ENCODE measurements around the gene MAST2.

MAST2 gene

GRCh38 chr1:46030876-46031660, 227.7 kb downstream of the MAST2 start:
- no peak overlapping the region for H3K27ac ChIP-seq (ENCODE audit: low read length)
- no peaks in the 10 kb centered on the region for H3K4me1 ChIP-seq (ENCODE audit: control insufficient read depth in 1 of 2, insufficient read depth in 2 of 2, low read length in 2 of 2)
- H3K36me3 ChIP-seq (ENCODE audit: control insufficient read depth in 1 of 2, insufficient read depth in 2 of 2, low read length in 2 of 2) = peaks cover 33 to 55% of the 10 kb centered on the region in 2 donors
- H3K27me3 ChIP-seq (ENCODE audit: low read depth, low read length) = no peaks in the 10 kb centered on the region
- H3K4me3 ChIP-seq (ENCODE audit: low read depth in 1 of 2, low read length in 2 of 2) = no peak overlapping the region
- H3K9me3 ChIP-seq (ENCODE audit: control insufficient read depth in 1 of 2, low read length in 2 of 2) = no peaks in the 10 kb centered on the region

- peaks cover 20 to 38% of the 10 kb centered on the region in 2 donors for H3K36me3 ChIP-seq (ENCODE audit: control insufficient read depth in 1 of 2, insufficient read depth in 2 of 2, low read length in 2 of 2)
- no peak overlapping the region for H3K4me3 ChIP-seq (ENCODE audit: low read depth in 1 of 2, low read length in 2 of 2)
- H3K27ac ChIP-seq (ENCODE audit: low read length) = no peak overlapping the region
- H3K4me1 ChIP-seq (ENCODE audit: control insufficient read depth in 1 of 2, insufficient read depth in 2 of 2, low read length in 2 of 2) = no peaks in the 10 kb centered on the region
- H3K27me3 ChIP-seq (ENCODE audit: low read depth, low read length) = no peaks in the 10 kb centered on the region
- no peaks in the 10 kb centered on the region for H3K9me3 ChIP-seq (ENCODE audit: control insufficient read depth in 1 of 2, low read length in 2 of 2)
Observed at GRCh38 chr1:46034601-46035516, 231.4 kb downstream of the MAST2 start.

- peaks cover 6 to 22% of the 10 kb centered on the region in 2 donors for H3K36me3 ChIP-seq (ENCODE audit: control insufficient read depth in 1 of 2, insufficient read depth in 2 of 2, low read length in 2 of 2)
- H3K27me3 ChIP-seq (ENCODE audit: low read depth, low read length) = no peaks in the 10 kb centered on the region
- no peak overlapping the region for H3K4me3 ChIP-seq (ENCODE audit: low read depth in 1 of 2, low read length in 2 of 2)
- no peaks in the 10 kb centered on the region for H3K9me3 ChIP-seq (ENCODE audit: control insufficient read depth in 1 of 2, low read length in 2 of 2)
- no peak overlapping the region for H3K27ac ChIP-seq (ENCODE audit: low read length)
- peaks cover 0 to 5% of the 10 kb centered on the region in 2 donors for H3K4me1 ChIP-seq (ENCODE audit: control insufficient read depth in 1 of 2, insufficient read depth in 2 of 2, low read length in 2 of 2)
Observed at GRCh38 chr1:46036894-46037839, 233.8 kb downstream of the MAST2 start.

GRCh38 chr1:46039571-46040052, 236.2 kb downstream of the MAST2 start:
- H3K4me1 ChIP-seq (ENCODE audit: control insufficient read depth in 1 of 2, insufficient read depth in 2 of 2, low read length in 2 of 2) = peaks cover 0 to 7% of the 10 kb centered on the region in 2 donors
- H3K4me3 ChIP-seq (ENCODE audit: low read depth in 1 of 2, low read length in 2 of 2) = no peak overlapping the region
- peaks cover 0 to 10% of the 10 kb centered on the region in 2 donors for H3K36me3 ChIP-seq (ENCODE audit: control insufficient read depth in 1 of 2, insufficient read depth in 2 of 2, low read length in 2 of 2)
- H3K9me3 ChIP-seq (ENCODE audit: control insufficient read depth in 1 of 2, low read length in 2 of 2) = no peaks in the 10 kb centered on the region
- H3K27me3 ChIP-seq (ENCODE audit: low read depth, low read length) = no peaks in the 10 kb centered on the region
- no peak overlapping the region for H3K27ac ChIP-seq (ENCODE audit: low read length)

- Histone ChIP-seq H3K27ac (ENCODE audit: low read length) (no peak overlapping the region), H3K9me3 (ENCODE audit: control insufficient read depth in 1 of 2, low read length in 2 of 2) (no peaks in the 10 kb centered on the region), H3K27me3 (ENCODE audit: low read depth, low read length) (no peaks in the 10 kb centered on the region), H3K36me3 (ENCODE audit: control insufficient read depth in 1 of 2, insufficient read depth in 2 of 2, low read length in 2 of 2) (peaks cover 0 to 4% of the 10 kb centered on the region in 2 donors), H3K4me1 (ENCODE audit: control insufficient read depth in 1 of 2, insufficient read depth in 2 of 2, low read length in 2 of 2) (peaks cover 0 to 7% of the 10 kb centered on the region in 2 donors), H3K4me3 (ENCODE audit: low read depth in 1 of 2, low read length in 2 of 2) (no peak overlapping the region)
Observed at GRCh38 chr1:46041551-46041950, 238.1 kb downstream of the MAST2 start.

GRCh38 chr1:46041974-46042373, 238.6 kb downstream of the MAST2 start:
- Histone ChIP-seq H3K4me1 (ENCODE audit: control insufficient read depth in 1 of 2, insufficient read depth in 2 of 2, low read length in 2 of 2) (peaks cover 0 to 7% of the 10 kb centered on the region in 2 donors), H3K36me3 (ENCODE audit: control insufficient read depth in 1 of 2, insufficient read depth in 2 of 2, low read length in 2 of 2) (peaks cover 0 to 4% of the 10 kb centered on the region in 2 donors), H3K27ac (ENCODE audit: low read length) (no peak overlapping the region), H3K9me3 (ENCODE audit: control insufficient read depth in 1 of 2, low read length in 2 of 2) (no peaks in the 10 kb centered on the region), H3K27me3 (ENCODE audit: low read depth, low read length) (no peaks in the 10 kb centered on the region), H3K4me3 (ENCODE audit: low read depth in 1 of 2, low read length in 2 of 2) (no peak overlapping the region)

- no peak overlapping the region for H3K27ac ChIP-seq (ENCODE audit: low read length)
- no peaks in the 10 kb centered on the region for H3K9me3 ChIP-seq (ENCODE audit: control insufficient read depth in 1 of 2, low read length in 2 of 2)
- H3K27me3 ChIP-seq (ENCODE audit: low read depth, low read length) = no peaks in the 10 kb centered on the region
- no peak overlapping the region for H3K4me3 ChIP-seq (ENCODE audit: low read depth in 1 of 2, low read length in 2 of 2)
- peaks cover 0 to 7% of the 10 kb centered on the region in 2 donors for H3K4me1 ChIP-seq (ENCODE audit: control insufficient read depth in 1 of 2, insufficient read depth in 2 of 2, low read length in 2 of 2)
- peaks cover 0 to 4% of the 10 kb centered on the region in 2 donors for H3K36me3 ChIP-seq (ENCODE audit: control insufficient read depth in 1 of 2, insufficient read depth in 2 of 2, low read length in 2 of 2)
Observed at GRCh38 chr1:46043458-46044017, 240.1 kb downstream of the MAST2 start.

- Histone ChIP-seq H3K4me1 (ENCODE audit: control insufficient read depth in 1 of 2, insufficient read depth in 2 of 2, low read length in 2 of 2) (peaks cover 0 to 7% of the 10 kb centered on the region in 2 donors), H3K4me3 (ENCODE audit: low read depth in 1 of 2, low read length in 2 of 2) (no peak overlapping the region), H3K36me3 (ENCODE audit: control insufficient read depth in 1 of 2, insufficient read depth in 2 of 2, low read length in 2 of 2) (peaks cover 0 to 4% of the 10 kb centered on the region in 2 donors), H3K27ac (ENCODE audit: low read length) (no peak overlapping the region), H3K9me3 (ENCODE audit: control insufficient read depth in 1 of 2, low read length in 2 of 2) (no peaks in the 10 kb centered on the region), H3K27me3 (ENCODE audit: low read depth, low read length) (no peaks in the 10 kb centered on the region)
Observed at GRCh38 chr1:46044116-46044515, 240.7 kb downstream of the MAST2 start.

GRCh38 chr1:46053734-46054133, 250.3 kb downstream of the MAST2 start:
- Histone ChIP-seq H3K4me1 (ENCODE audit: control insufficient read depth in 1 of 2, insufficient read depth in 2 of 2, low read length in 2 of 2) (no peaks in the 10 kb centered on the region), H3K27me3 (ENCODE audit: low read depth, low read length) (no peaks in the 10 kb centered on the region), H3K36me3 (ENCODE audit: control insufficient read depth in 1 of 2, insufficient read depth in 2 of 2, low read length in 2 of 2) (peaks cover 4 to 9% of the 10 kb centered on the region in 2 donors), H3K9me3 (ENCODE audit: control insufficient read depth in 1 of 2, low read length in 2 of 2) (no peaks in the 10 kb centered on the region), H3K4me3 (ENCODE audit: low read depth in 1 of 2, low read length in 2 of 2) (no peak overlapping the region), H3K27ac (ENCODE audit: low read length) (no peak overlapping the region)

GRCh38 chr1:46056325-46056724, 252.9 kb downstream of the MAST2 start:
- Histone ChIP-seq H3K9me3 (ENCODE audit: control insufficient read depth in 1 of 2, low read length in 2 of 2) (no peaks in the 10 kb centered on the region), H3K27me3 (ENCODE audit: low read depth, low read length) (no peaks in the 10 kb centered on the region), H3K4me1 (ENCODE audit: control insufficient read depth in 1 of 2, insufficient read depth in 2 of 2, low read length in 2 of 2) (no peaks in the 10 kb centered on the region), H3K27ac (ENCODE audit: low read length) (no peak overlapping the region), H3K4me3 (ENCODE audit: low read depth in 1 of 2, low read length in 2 of 2) (no peak overlapping the region), H3K36me3 (ENCODE audit: control insufficient read depth in 1 of 2, insufficient read depth in 2 of 2, low read length in 2 of 2) (peaks cover 8 to 13% of the 10 kb centered on the region in 2 donors)

All from muscle layer of duodenum (tissue), 2 donors.